ENCODE measurements around the gene RPS6KA2. TPM values are rescaled to one million over a fixed set of nuclear protein-coding genes. Genes with fewer than 3 reads are reported as not detected.

Gene RPS6KA2
- total RNA-seq, 1 experiment from 2014 or later = 4.1 TPM

- H3K4me3 ChIP-seq (ENCODE audit: low read depth in 2 of 2, low read length in 2 of 2) = no peak overlapping the region
- DNase-seq (ENCODE audit: low read depth, low spot score) (no peak), ATAC-seq (no peak)
- no TSS peak for BruUV-seq (replicated peaks)
- H3K27ac ChIP-seq (ENCODE audit: low read length) = no peak overlapping the region
- ChIA-PET CTCF (no interaction called here), POLR2A (no interaction called here)
- H3K4me1 ChIP-seq (ENCODE audit: control insufficient read depth, insufficient read depth, low read length) = no peaks in the 10 kb centered on the region
- intact Hi-C loops (cut with micrococcal nuclease; ENCODE audit: unreplicated experiment) = no loop called here
- in situ Hi-C loops (cut with HindIII; ENCODE audit: low pct_unique_long_range_greater_than_20kb, low sequenced_read_pairs) = no loop called here
- no peaks in the 10 kb centered on the region for H3K27me3 ChIP-seq (ENCODE audit: control insufficient read depth, insufficient read depth, low read length)
- TF ChIP-seq, protein P1, sequence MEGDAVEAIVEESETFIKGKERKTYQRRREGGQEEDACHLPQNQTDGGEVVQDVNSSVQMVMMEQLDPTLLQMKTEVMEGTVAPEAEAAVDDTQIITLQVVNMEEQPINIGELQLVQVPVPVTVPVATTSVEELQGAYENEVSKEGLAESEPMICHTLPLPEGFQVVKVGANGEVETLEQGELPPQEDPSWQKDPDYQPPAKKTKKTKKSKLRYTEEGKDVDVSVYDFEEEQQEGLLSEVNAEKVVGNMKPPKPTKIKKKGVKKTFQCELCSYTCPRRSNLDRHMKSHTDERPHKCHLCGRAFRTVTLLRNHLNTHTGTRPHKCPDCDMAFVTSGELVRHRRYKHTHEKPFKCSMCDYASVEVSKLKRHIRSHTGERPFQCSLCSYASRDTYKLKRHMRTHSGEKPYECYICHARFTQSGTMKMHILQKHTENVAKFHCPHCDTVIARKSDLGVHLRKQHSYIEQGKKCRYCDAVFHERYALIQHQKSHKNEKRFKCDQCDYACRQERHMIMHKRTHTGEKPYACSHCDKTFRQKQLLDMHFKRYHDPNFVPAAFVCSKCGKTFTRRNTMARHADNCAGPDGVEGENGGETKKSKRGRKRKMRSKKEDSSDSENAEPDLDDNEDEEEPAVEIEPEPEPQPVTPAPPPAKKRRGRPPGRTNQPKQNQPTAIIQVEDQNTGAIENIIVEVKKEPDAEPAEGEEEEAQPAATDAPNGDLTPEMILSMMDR (IDR thresholded peaks at IDR 0.05) = no peak
- no peak for TF ChIP-seq SIN3A (IDR thresholded peaks at IDR 0.05; ENCODE audit: borderline replicate concordance, insufficient read depth, low read depth, low read length)
- TF ChIP-seq TCF7L2 (IDR thresholded peaks at IDR 0.05; ENCODE audit: low read depth, low read length) = no peak
- no peak for TF ChIP-seq REST (IDR thresholded peaks at IDR 0.05; ENCODE audit: insufficient read depth in 1 of 2, low read depth in 2 of 2, low read length in 1 of 2)
- no peak for TF ChIP-seq POLR2AphosphoS5 (IDR thresholded peaks at IDR 0.05; ENCODE audit: low read depth, low read length)
- no peaks in the 10 kb centered on the region for H3K36me3 ChIP-seq (ENCODE audit: control insufficient read depth, insufficient read depth, low read length)
- no peaks in the 10 kb centered on the region for H3K9me3 ChIP-seq (ENCODE audit: control insufficient read depth, insufficient read depth, low read depth, low read length)
These were observed 100.1 kb downstream of the RPS6KA2 start for GRCh38 chr6:166526937-166527336.

GRCh38 chr6:166525567-166525966, 101.5 kb downstream of the RPS6KA2 start:
- ChIA-PET POLR2A (no interaction called here), CTCF (no interaction called here)
- no peak overlapping the region for H3K27ac ChIP-seq (ENCODE audit: low read length)
- H3K4me1 ChIP-seq (ENCODE audit: control insufficient read depth, insufficient read depth, low read length) = no peaks in the 10 kb centered on the region
- ATAC-seq (no peak), DNase-seq (ENCODE audit: low read depth, low spot score) (no peak)
- TF ChIP-seq, protein P1 (IDR thresholded peaks at IDR 0.05) = no peak
- no peak for TF ChIP-seq POLR2AphosphoS5 (IDR thresholded peaks at IDR 0.05; ENCODE audit: low read depth, low read length)
- TF ChIP-seq SIN3A (IDR thresholded peaks at IDR 0.05; ENCODE audit: borderline replicate concordance, insufficient read depth, low read depth, low read length) = no peak
- no peak for TF ChIP-seq TCF7L2 (IDR thresholded peaks at IDR 0.05; ENCODE audit: low read depth, low read length)
- TF ChIP-seq REST (IDR thresholded peaks at IDR 0.05; ENCODE audit: insufficient read depth in 1 of 2, low read depth in 2 of 2, low read length in 1 of 2) = no peak
- intact Hi-C loops (cut with micrococcal nuclease; ENCODE audit: unreplicated experiment) (no loop called here), in situ Hi-C loops (cut with HindIII; ENCODE audit: low pct_unique_long_range_greater_than_20kb, low sequenced_read_pairs) (no loop called here)
- no peak overlapping the region for H3K4me3 ChIP-seq (ENCODE audit: low read depth in 2 of 2, low read length in 2 of 2)
- no peaks in the 10 kb centered on the region for H3K9me3 ChIP-seq (ENCODE audit: control insufficient read depth, insufficient read depth, low read depth, low read length)
- H3K27me3 ChIP-seq (ENCODE audit: control insufficient read depth, insufficient read depth, low read length) = no peaks in the 10 kb centered on the region
- no TSS peak for BruUV-seq (replicated peaks)
- no peaks in the 10 kb centered on the region for H3K36me3 ChIP-seq (ENCODE audit: control insufficient read depth, insufficient read depth, low read length)

Data from Panc1 (cell line).